ENCODE results near the gene GSAP. TPM values are rescaled to one million over a fixed set of nuclear protein-coding genes. Genes with fewer than 3 reads are reported as not detected.
"Not testable (repeated sequence)": the region's sequence is repeated elsewhere in the genome, so short reads cannot be mapped to it uniquely, and the experiment has no call there.

GSAP gene
- total RNA-seq, result 10 to 100 TPM; 10.0 to 13.0 TPM

DNA sequence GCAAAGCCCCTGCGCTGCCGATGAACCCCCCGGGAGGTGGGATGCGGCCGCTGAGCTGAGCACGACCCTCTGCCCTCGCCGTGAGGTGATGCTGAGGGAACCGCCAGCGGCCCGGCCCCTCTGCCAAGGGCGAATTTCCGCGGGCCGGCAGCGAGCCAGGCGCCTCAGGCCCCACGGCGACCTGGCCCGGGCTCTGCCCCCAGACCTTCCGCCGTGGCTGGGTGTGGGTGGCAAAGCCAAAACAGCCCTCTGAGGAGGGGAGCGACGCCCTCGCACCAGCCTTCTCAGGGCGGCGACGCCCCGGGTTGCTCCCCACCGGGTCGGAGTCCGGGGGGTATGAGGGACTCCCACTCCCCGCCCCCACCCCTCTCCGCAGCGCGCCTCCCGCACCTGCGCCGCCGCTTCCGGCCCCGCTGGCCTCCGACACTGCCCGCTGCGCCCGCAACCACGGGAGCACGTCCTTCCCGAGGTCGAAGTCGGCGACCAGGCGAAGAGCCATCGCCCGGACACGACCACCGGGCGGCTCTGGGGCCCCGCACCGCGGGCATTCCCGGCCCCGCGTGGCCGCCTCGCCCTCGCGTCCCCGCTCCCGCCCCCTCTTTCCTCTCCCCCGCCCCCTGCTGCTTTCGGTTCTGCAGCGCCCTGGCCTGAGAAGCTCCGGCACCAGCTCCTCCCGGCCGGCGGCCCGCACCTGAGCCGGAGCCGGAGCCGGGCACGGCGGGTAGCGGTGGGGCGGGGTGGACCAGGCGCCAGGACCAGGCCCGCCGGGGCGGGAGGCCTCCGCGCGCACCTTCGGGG, at the start of gene GSAP:
TSS of gene GSAP (minus strand) at position 527 of the 798 bp plus-strand sequence. CDS start at position 499, 28 bp downstream.
- peak; percentile 63 for DNase-seq (ENCODE audit: low spot score)
- intact Hi-C loops (cut with DNase I), result loop anchor here (2.0 kb wide), 1 partner anchor 123 kb away; no protein-coding TSS in a partner anchor
- peak within 1 kb of the TSS; percentile 70 to 94 for H3K4me3 ChIP-seq
- no peaks in the 10 kb centered on the region for H3K36me3 ChIP-seq
- no peaks in the 10 kb centered on the region for H3K9me3 ChIP-seq
- H3K27me3 ChIP-seq (replicated peaks; ENCODE audit: insufficient read depth), result no peaks in the 10 kb centered on the region
- WGBS, result under 1% methylated on average over 35 of the region's 93 CpGs
- TF ChIP-seq POLR2A (IDR thresholded peaks at IDR 0.05) (no peak), CTCF (IDR thresholded peaks at IDR 0.05) (no peak), POLR2AphosphoS5 (IDR thresholded peaks at IDR 0.05) (no peak)
- peak within 1 kb of the TSS; percentile 85 for H3K27ac ChIP-seq
- no peaks in the 10 kb centered on the region for H3K4me1 ChIP-seq (replicated peaks)

GRCh38 chr7:77465256-77465655, 49.1 kb upstream of the GSAP start:
- Histone ChIP-seq H3K4me1 (replicated peaks) (no peaks in the 10 kb centered on the region), H3K9me3 (no peaks in the 10 kb centered on the region), H3K27me3 (replicated peaks; ENCODE audit: insufficient read depth) (no peaks in the 10 kb centered on the region), H3K4me3 (no peak overlapping the region), H3K36me3 (no peaks in the 10 kb centered on the region), H3K27ac (no peak overlapping the region)
- WGBS, result 100% methylated on average over 1 of the region's 1 CpG
- no peak for DNase-seq (ENCODE audit: low spot score)
- intact Hi-C loops (cut with DNase I), result no loop called here
- TF ChIP-seq CTCF (IDR thresholded peaks at IDR 0.05) (no peak), POLR2A (IDR thresholded peaks at IDR 0.05) (no peak), POLR2AphosphoS5 (IDR thresholded peaks at IDR 0.05) (no peak)

- no peaks in the 10 kb centered on the region for H3K36me3 ChIP-seq
- H3K4me1 ChIP-seq (replicated peaks), result no peaks in the 10 kb centered on the region
- intact Hi-C loops (cut with DNase I), result no loop called here
- no peaks in the 10 kb centered on the region for H3K9me3 ChIP-seq
- no peak for DNase-seq (ENCODE audit: low spot score)
- H3K27me3 ChIP-seq (replicated peaks; ENCODE audit: insufficient read depth), result no peaks in the 10 kb centered on the region
- WGBS, result 89% methylated on average over 4 of the region's 4 CpGs
- no peak overlapping the region for H3K27ac ChIP-seq
- H3K4me3 ChIP-seq, result no peak overlapping the region
- TF ChIP-seq POLR2A (IDR thresholded peaks at IDR 0.05), result no peak
Measured at GRCh38 chr7:77464589-77464988, 48.4 kb upstream of the GSAP start.

- H3K4me1 ChIP-seq (replicated peaks); H3K27ac ChIP-seq; H3K36me3 ChIP-seq; H3K27me3 ChIP-seq (replicated peaks; ENCODE audit: insufficient read depth); intact Hi-C loops (cut with DNase I); H3K4me3 ChIP-seq; H3K9me3 ChIP-seq; DNase-seq (ENCODE audit: low spot score): not testable (repeated sequence)
- 89% methylated on average over 6 of the region's 6 CpGs for WGBS
Measured at GRCh38 chr7:77463632-77464031, 47.5 kb upstream of the GSAP start.

DNA sequence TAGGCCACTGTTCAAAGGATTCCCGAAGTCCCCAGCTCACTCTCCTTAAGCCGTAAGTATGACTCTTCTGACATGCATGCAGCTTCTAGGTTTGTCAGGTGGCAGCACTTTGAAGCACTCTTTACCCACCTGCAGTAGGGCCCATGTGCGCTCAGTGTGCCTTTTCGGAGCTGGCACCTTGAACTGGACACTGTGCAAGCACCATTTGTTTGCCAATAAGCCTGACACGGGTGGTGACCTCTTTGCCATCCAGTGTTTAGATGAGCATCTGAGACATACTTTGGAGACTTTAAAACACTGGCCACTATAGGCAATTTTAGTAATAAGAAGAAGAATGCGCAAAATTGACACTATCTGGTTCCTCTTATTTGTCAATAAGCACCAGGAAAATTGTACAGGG, 45.7 kb upstream of the GSAP start:
- H3K4me3 ChIP-seq, result no peak overlapping the region
- no peaks in the 10 kb centered on the region for H3K36me3 ChIP-seq
- H3K9me3 ChIP-seq, result no peaks in the 10 kb centered on the region
- DNase-seq (ENCODE audit: low spot score), result no peak
- H3K4me1 ChIP-seq (replicated peaks), result no peaks in the 10 kb centered on the region
- no peaks in the 10 kb centered on the region for H3K27me3 ChIP-seq (replicated peaks; ENCODE audit: insufficient read depth)
- WGBS, result 95% methylated on average over 6 of the region's 6 CpGs
- intact Hi-C loops (cut with DNase I), result no loop called here
- TF ChIP-seq POLR2A (IDR thresholded peaks at IDR 0.05), result no peak
- TF ChIP-seq CTCF (IDR thresholded peaks at IDR 0.05), result no peak
- TF ChIP-seq POLR2AphosphoS5 (IDR thresholded peaks at IDR 0.05), result no peak
- H3K27ac ChIP-seq, result no peak overlapping the region

GRCh38 chr7:77461246-77461645, 45.1 kb upstream of the GSAP start:
- Histone ChIP-seq H3K9me3 (no peaks in the 10 kb centered on the region), H3K4me3 (no peak overlapping the region), H3K4me1 (replicated peaks) (no peaks in the 10 kb centered on the region), H3K36me3 (no peaks in the 10 kb centered on the region), H3K27ac (no peak overlapping the region), H3K27me3 (replicated peaks; ENCODE audit: insufficient read depth) (no peaks in the 10 kb centered on the region)
- TF ChIP-seq CTCF (IDR thresholded peaks at IDR 0.05), result no peak
- TF ChIP-seq POLR2A (IDR thresholded peaks at IDR 0.05), result no peak
- TF ChIP-seq POLR2AphosphoS5 (IDR thresholded peaks at IDR 0.05), result no peak
- DNase-seq (ENCODE audit: low spot score), result no peak
- WGBS, result 96% methylated on average over 3 of the region's 3 CpGs
- intact Hi-C loops (cut with DNase I), result no loop called here
